PC-9 (cell line): ENCODE measurements around the gene LYST. TPM values are rescaled to one million over a fixed set of nuclear protein-coding genes. Genes with fewer than 3 reads are reported as not detected.

ENCODE experiments used
- BruUV-seq: library from RNA; stranded (reverse); fragments of 400-500 nt; replicated peaks from 2 replicates; lab custom pipeline; 2021; lab: Mats Ljungman, UMichigan
- CTCF ChIA-PET: fragments of 300-600 bp; sonication (Branson Sonifier 250); formaldehyde crosslinking; loops from one replicate; lab custom pipeline; 2022; ENCODE audit warnings: antibody characterized with exemption; lab: Charles Lee
- POLR2A ChIA-PET: fragments of 300-600 bp; sonication (Branson Sonifier 250); formaldehyde crosslinking; loops from one replicate; lab custom pipeline; 2022; ENCODE audit warnings: antibody characterized with exemption; ENCODE audit not compliant: unreplicated experiment; lab: Charles Lee
- DNase-seq, 2 experiments: peaks; one replicate each; pipeline versions ENCODE4 v3.0.0 to v3.0.0-alpha.2; 2015 to 2022; ENCODE audit warnings: mixed read lengths in 1 of 2
- H2AFZ ChIP-seq: fragments of 200-600 bp; sonication (generic); 2 replicates; pipeline ENCODE4 v1.8.1; 2017; ENCODE audit warnings: antibody characterized with exemption
- H3F3A ChIP-seq: fragments of 200-600 bp; sonication (generic); 2 replicates; pipeline ENCODE4 v1.8.1; 2017; ENCODE audit warnings: antibody characterized with exemption, mild to moderate bottlenecking, low read depth; ENCODE audit not compliant: insufficient read depth
- H3K27ac ChIP-seq: fragments of 200-600 bp; sonication (generic); 2 replicates; pipeline ENCODE4 v1.6.1; 2016; ENCODE audit warnings: mixed run types
- H3K27me3 ChIP-seq: fragments of 200-600 bp; sonication (generic); 2 replicates; pipeline ENCODE4 v1.6.1; 2016; ENCODE audit warnings: low read depth, mixed run types; ENCODE audit not compliant: insufficient read depth
- H3K36me3 ChIP-seq: fragments of 200-600 bp; sonication (generic); 2 replicates; pipeline ENCODE4 v1.6.1; 2016; ENCODE audit warnings: low read depth, mixed run types
- H3K4me1 ChIP-seq: fragments of 200-600 bp; sonication (generic); replicated peaks from 2 replicates; pipeline ENCODE4 v1.6.1; 2016; ENCODE audit warnings: mixed run types; ENCODE audit not compliant: insufficient read depth
- H3K4me2 ChIP-seq: fragments of 200-600 bp; sonication (generic); 2 replicates; pipeline ENCODE4 v1.6.1; 2017; ENCODE audit warnings: mixed run types
- H3K4me3 ChIP-seq: fragments of 200-600 bp; sonication (generic); 2 replicates; pipeline ENCODE4 v1.6.1; 2016; ENCODE audit warnings: mixed run types
- H3K79me2 ChIP-seq: fragments of 200-600 bp; sonication (generic); 2 replicates; pipeline ENCODE4 v1.6.1; 2017; ENCODE audit warnings: low read depth, mixed run types
- H3K9me2 ChIP-seq: fragments of 200-600 bp; sonication (generic); 2 replicates; pipeline ENCODE4 v1.8.1; 2017; ENCODE audit warnings: mild to moderate bottlenecking; ENCODE audit not compliant: insufficient read depth
- H3K9me3 ChIP-seq: fragments of 200-600 bp; sonication (generic); 2 replicates; pipeline ENCODE4 v1.8.1; 2016; ENCODE audit warnings: low read depth; ENCODE audit not compliant: insufficient read depth
- H4K20me1 ChIP-seq: fragments of 200-600 bp; sonication (generic); 2 replicates; pipeline ENCODE4 v1.8.1; 2017; ENCODE audit not compliant: insufficient read depth
- EZH2 ChIP-seq: fragments of 200-600 bp; sonication (generic); IDR thresholded peaks from 2 replicates; pipeline ENCODE4 v1.8.0; 2017; ENCODE audit warnings: antibody characterized with exemption, low read depth
- intact Hi-C: fragments of 100-400 bp; cut with micrococcal nuclease; formaldehyde crosslinking; loops from one replicate; pipeline ENCODE4 v1.10.0; 2022; ENCODE audit not compliant: unreplicated experiment
- total RNA-seq: library from RNA; stranded (reverse); gene quantifications from 2 replicates; pipeline ENCODE4 v1.2.3, GENCODE V29; 2021
- TF ChIP-seq, protein P1 (sequence below): fragments of 200-600 bp; sonication (generic); conservative IDR thresholded peaks from 2 replicates; pipeline ENCODE4 v1.6.1; 2017; ENCODE audit warnings: mixed run types, antibody characterized with exemption, mild to moderate bottlenecking, moderate library complexity

Gene LYST
- total RNA-seq, 1 experiment from 2014 or later, result 14.1 TPM

- H3K9me3 ChIP-seq, result no peaks in the 10 kb centered on the region
- DNase-seq, result no peak
- BruUV-seq, result no TSS peak
- intact Hi-C loops, result no loop called here
- no peaks in the 10 kb centered on the region for H3K4me1 ChIP-seq
- H3K4me3 ChIP-seq, result no peak overlapping the region
- H3K9me2 ChIP-seq, result no peaks in the 10 kb centered on the region
- H3F3A ChIP-seq, result no peaks in the 10 kb centered on the region
- no peaks in the 10 kb centered on the region for H3K79me2 ChIP-seq
- no peaks in the 10 kb centered on the region for H4K20me1 ChIP-seq
- no peak overlapping the region for H2AFZ ChIP-seq
- H3K27ac ChIP-seq, result no peak overlapping the region
- POLR2A ChIA-PET, result no interaction called here
- H3K4me2 ChIP-seq, result no peak overlapping the region
- H3K36me3 ChIP-seq, result no peaks in the 10 kb centered on the region
- H3K27me3 ChIP-seq, result no peaks in the 10 kb centered on the region
- no peak for TF ChIP-seq EZH2
- TF ChIP-seq, protein P1, sequence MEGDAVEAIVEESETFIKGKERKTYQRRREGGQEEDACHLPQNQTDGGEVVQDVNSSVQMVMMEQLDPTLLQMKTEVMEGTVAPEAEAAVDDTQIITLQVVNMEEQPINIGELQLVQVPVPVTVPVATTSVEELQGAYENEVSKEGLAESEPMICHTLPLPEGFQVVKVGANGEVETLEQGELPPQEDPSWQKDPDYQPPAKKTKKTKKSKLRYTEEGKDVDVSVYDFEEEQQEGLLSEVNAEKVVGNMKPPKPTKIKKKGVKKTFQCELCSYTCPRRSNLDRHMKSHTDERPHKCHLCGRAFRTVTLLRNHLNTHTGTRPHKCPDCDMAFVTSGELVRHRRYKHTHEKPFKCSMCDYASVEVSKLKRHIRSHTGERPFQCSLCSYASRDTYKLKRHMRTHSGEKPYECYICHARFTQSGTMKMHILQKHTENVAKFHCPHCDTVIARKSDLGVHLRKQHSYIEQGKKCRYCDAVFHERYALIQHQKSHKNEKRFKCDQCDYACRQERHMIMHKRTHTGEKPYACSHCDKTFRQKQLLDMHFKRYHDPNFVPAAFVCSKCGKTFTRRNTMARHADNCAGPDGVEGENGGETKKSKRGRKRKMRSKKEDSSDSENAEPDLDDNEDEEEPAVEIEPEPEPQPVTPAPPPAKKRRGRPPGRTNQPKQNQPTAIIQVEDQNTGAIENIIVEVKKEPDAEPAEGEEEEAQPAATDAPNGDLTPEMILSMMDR, result no peak
- CTCF ChIA-PET, result no interaction called here
Observed at GRCh38 chr1:235742914-235743599, 123.6 kb downstream of the LYST start.

DNA sequence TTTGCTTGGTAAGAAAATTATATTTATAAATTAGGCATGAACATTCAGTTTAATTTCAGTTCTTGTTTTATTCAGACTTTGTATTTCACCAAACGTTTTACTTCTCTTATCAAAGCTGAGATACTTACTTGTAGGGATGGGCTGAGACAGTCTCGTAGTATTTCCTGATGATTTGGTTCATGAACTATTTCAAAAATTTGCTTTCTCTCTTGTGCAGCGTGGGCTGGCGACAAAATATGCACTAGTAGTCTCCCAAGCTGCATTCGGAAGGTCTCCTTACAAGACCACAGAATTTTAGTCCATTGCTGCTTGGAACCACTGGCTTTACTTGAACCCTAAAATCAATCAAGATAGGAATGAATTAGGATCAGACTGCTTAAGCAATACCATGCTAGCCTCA is 125.4 kb downstream of the LYST start:
- no peaks in the 10 kb centered on the region for H3K9me2 ChIP-seq
- no peak overlapping the region for H3K4me2 ChIP-seq
- intact Hi-C loops, result no loop called here
- H3F3A ChIP-seq, result no peaks in the 10 kb centered on the region
- TF ChIP-seq, protein P1, result no peak
- no peak for TF ChIP-seq EZH2
- H4K20me1 ChIP-seq, result no peaks in the 10 kb centered on the region
- POLR2A ChIA-PET, result no interaction called here
- no peaks in the 10 kb centered on the region for H3K4me1 ChIP-seq
- no peak overlapping the region for H3K4me3 ChIP-seq
- no peak overlapping the region for H2AFZ ChIP-seq
- CTCF ChIA-PET, result interaction anchor here (0.5 kb wide), 1 partner anchor 177 kb away, joined by 3 read pairs; no protein-coding TSS in a partner anchor
- no peak overlapping the region for H3K27ac ChIP-seq
- BruUV-seq, result no TSS peak
- DNase-seq, result peak in 1 of 2 experiments; percentile 26
- no peaks in the 10 kb centered on the region for H3K79me2 ChIP-seq
- no peaks in the 10 kb centered on the region for H3K36me3 ChIP-seq
- no peaks in the 10 kb centered on the region for H3K27me3 ChIP-seq
- H3K9me3 ChIP-seq, result no peaks in the 10 kb centered on the region

- TF ChIP-seq, protein P1, result no peak
- no peak for TF ChIP-seq EZH2
- Histone ChIP-seq H3F3A (no peaks in the 10 kb centered on the region), H2AFZ (no peak overlapping the region), H3K36me3 (no peaks in the 10 kb centered on the region), H3K9me3 (no peaks in the 10 kb centered on the region), H3K9me2 (no peaks in the 10 kb centered on the region), H3K4me3 (no peak overlapping the region), H3K79me2 (no peaks in the 10 kb centered on the region), H3K27me3 (no peaks in the 10 kb centered on the region), H4K20me1 (no peaks in the 10 kb centered on the region), H3K27ac (no peak overlapping the region), H3K4me1 (no peaks in the 10 kb centered on the region), H3K4me2 (no peak overlapping the region)
- BruUV-seq, result no TSS peak
- CTCF ChIA-PET, result no interaction called here
- POLR2A ChIA-PET, result no interaction called here
- intact Hi-C loops, result no loop called here
- no peak for DNase-seq
Observed at GRCh38 chr1:235739631-235740030, 127.1 kb downstream of the LYST start.
